GM20000 (cell line): ENCODE results near the gene PITPNC1.

ENCODE experiments used
- DNase-seq: peaks from one replicate; pipeline ENCODE4 v3.0.0; 2012; ENCODE audit warnings: low spot score
- CTCF ChIP-seq: IDR thresholded peaks from 2 replicates; pipeline ENCODE4 v1.5.1; 2012; ENCODE audit warnings: mild to moderate bottlenecking, control low read depth; ENCODE audit errors: extremely low read depth, missing control alignments

The PITPNC1 gene

DNA sequence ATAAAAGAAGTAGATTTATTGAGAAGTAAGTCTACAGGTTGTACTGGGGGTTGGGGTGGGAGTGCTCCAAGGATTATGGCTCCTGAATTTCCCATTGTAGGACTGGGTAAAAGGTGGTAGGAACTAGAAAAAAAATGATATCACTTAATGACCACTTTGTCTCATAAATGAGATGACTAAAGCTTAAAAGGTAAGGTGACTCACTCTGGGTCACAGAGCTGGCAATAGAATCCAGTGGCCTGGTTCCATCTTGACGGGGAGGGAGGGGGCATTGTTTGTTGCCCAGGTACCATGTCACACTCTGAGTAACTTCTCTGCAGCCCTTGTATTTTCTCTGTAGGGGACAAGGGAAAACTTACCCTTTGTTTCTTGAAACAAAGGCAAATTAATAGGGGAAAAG is 126.1 kb downstream of the PITPNC1 start:
- TF ChIP-seq CTCF, result no peak
- DNase-seq, result no peak

DNA sequence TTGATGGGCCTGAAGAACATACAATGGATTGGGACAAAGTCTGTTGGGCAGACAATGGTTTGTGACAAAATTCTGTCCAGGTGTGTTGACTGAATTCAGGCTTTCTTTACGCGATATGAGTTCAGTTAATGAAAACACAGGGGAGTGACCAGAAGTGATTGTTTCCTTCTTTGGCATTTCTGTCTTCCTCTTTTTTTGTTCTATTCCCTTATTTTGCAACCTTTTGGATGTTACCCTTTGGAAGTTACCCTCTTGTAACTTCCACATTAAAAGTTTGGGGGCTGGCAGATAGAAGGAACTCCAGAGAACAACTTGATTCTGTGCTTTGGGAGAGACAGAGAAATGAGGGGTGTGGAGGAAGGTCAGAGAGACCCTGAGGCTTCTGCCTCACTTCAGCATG is 126.7 kb downstream of the PITPNC1 start:
- TF ChIP-seq CTCF, result no peak
- DNase-seq, result no peak

DNA sequence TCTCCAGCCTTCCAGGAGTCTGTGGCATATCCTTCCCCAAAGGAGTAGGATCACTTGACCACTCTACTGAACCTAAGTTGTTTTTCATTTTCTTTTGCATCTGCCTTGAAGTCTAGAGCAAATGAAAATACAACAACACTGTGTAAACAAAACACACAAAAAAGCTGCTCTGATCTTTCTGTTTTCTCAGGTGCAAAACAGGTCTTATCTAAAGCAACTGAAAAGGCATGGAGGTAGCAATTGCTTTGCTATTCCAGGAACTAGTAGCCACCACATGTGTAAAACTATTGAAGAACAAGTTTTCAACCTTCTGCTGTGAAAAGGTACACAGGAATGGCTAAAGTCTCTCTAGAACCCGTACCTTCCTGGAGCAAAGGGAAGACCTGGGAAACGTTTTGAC is 127.1 kb downstream of the PITPNC1 start:
- TF ChIP-seq CTCF, result no peak
- no peak for DNase-seq

DNA sequence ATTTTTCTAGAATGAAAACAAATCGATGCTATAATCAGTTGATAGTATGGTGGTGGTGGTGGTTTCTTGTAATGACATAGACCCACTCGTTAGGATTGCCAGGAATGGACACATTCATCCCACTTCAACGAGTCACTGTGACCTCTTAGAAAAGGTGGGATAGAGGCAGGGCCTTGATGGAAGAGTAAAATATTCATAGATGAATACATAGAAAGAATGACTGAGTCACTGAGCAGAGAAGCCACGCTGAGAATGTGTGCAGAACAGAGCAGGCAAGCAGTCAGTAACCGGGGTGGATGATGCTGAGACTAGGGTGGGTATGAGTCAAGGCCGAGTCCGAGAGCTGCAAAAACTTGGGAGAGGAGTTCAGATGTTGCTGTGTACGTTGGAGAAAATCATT is 129.9 kb downstream of the PITPNC1 start:
- no peak for DNase-seq
- TF ChIP-seq CTCF, result no peak

DNA sequence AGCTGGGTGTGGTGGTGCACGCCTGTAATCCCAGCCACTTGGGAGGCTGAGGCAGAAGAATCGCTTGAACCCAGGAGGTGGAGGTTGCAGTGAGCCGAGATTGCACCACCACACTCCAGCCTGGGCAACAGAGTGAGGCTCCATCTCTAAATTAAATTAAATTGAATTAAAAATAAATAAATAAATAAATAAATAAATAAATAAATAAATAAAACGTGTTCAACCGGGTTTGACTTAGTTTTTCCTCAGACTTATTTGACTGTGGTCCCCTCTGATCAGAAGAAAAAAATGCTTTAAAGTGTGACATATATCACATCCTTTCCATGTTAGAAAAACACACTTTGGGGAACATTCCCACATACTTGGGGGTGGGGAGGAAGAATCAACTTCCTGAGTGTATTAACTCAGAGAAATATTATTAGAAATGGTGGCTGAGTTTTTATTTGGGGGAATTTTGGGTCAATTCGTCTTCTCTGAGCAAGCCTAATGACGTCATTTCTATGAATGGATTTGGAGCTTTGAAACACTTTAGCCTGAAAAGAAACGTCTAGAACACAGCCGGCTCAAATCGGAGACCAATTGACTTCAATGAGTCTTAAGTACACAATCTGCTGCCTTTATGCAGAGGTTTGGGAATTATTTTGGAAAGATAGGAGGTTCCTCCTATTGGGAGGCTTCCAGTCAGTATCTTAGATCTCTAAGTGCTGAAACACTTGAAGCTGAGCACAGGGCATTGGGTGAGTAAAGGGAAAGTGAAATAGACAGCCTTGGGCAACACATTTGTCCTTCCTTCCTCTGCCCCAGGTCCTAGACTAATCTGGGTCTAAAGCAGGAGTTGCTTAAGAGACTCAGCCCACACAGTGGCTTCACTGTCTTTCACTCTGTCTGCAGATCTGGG is 132.6 kb downstream of the PITPNC1 start:
- no peak for TF ChIP-seq CTCF
- DNase-seq, result no peak

DNA sequence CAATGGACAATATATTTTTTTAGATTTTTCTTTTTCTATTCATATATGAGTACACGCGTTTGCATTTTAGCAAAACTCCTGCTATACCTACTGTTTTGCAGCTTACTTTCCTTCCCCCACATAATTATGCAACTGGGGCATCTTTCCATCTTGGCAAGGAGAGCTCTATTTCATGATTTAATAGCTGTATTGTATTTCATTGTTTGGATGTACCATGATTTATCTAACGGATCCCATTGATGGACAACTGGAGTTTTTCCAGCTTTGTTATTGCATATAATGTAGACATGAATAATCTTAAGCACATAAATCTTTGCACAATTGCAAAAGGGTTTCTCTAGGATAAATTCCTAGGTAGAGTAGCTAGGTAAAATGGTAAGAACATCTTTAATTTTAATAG is 133.9 kb downstream of the PITPNC1 start:
- TF ChIP-seq CTCF, result no peak

DNA sequence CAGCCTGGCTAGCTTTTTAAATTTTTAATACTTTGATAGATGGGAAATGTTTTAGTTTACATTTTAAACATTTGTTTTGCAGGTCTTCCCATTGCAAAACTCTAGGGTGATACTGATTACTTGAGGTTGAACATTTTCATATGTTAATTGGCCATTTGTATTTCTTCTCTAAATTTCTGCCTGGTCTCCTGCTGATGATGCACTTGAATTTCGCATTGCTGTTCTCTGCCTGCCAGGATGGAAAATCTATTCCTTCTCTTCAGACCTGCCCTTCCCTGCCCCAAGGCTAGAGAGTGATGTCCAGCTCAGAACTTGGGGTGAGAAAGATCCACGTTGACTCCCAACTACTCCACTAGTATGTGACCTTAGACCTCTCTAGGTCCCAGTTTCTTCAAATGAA is 134.7 kb downstream of the PITPNC1 start:
- DNase-seq, result no peak
- no peak for TF ChIP-seq CTCF

More for the DNA sequence above, 133.9 kb downstream of the PITPNC1 start:
- no peak for DNase-seq
